GM23338 (cell line): ENCODE results near the gene RFXANK. TPM values are rescaled to one million over a fixed set of nuclear protein-coding genes. Genes with fewer than 3 reads are reported as not detected.

Experiments used
- ATAC-seq: fragments of 200-7000 bp; cut with Tn5 transposase; 3 replicates; pipeline ENCODE4 v1.9.1; 2020
- DNase-seq: peaks from one replicate; pipeline ENCODE4 v3.0.0-alpha.2; 2015; ENCODE audit warnings: low spot score
- H2AFZ ChIP-seq: fragments of 200-600 bp; sonication (generic); 2 replicates; pipeline ENCODE4 v1.8.0; 2016; ENCODE audit warnings: antibody characterized with exemption, mild to moderate bottlenecking, moderate library complexity
- H3F3A ChIP-seq: fragments of 200-600 bp; sonication (generic); replicated peaks from 2 replicates; pipeline ENCODE4 v1.8.0; 2017; ENCODE audit warnings: antibody characterized with exemption, mixed run types, low read depth
- H3K27ac ChIP-seq: fragments of 200-600 bp; sonication (generic); 2 replicates; pipeline ENCODE4 v1.6.1; 2016; ENCODE audit warnings: low read depth
- H3K27me3 ChIP-seq: fragments of 200-600 bp; sonication (generic); 2 replicates; pipeline ENCODE4 v1.8.0; 2016; ENCODE audit warnings: mild to moderate bottlenecking, mixed run types, moderate library complexity; ENCODE audit not compliant: insufficient read depth
- H3K36me3 ChIP-seq: fragments of 200-600 bp; sonication (generic); 2 replicates; pipeline ENCODE4 v1.8.0; 2016; ENCODE audit warnings: mild to moderate bottlenecking; ENCODE audit not compliant: insufficient read depth
- H3K4me1 ChIP-seq: fragments of 200-600 bp; sonication (generic); 2 replicates; pipeline ENCODE4 v1.8.0; 2016; ENCODE audit warnings: mild to moderate bottlenecking, moderate library complexity; ENCODE audit not compliant: insufficient read depth
- H3K4me2 ChIP-seq: fragments of 200-600 bp; sonication (generic); 2 replicates; pipeline ENCODE4 v1.7.1; 2017; ENCODE audit warnings: mixed run types
- H3K4me3 ChIP-seq: fragments of 200-600 bp; sonication (generic); 2 replicates; pipeline ENCODE4 v1.6.1; 2016; ENCODE audit warnings: mixed run types
- H3K79me2 ChIP-seq: fragments of 200-600 bp; sonication (generic); replicated peaks from 2 replicates; pipeline ENCODE4 v1.8.0; 2017; ENCODE audit warnings: mild to moderate bottlenecking; ENCODE audit not compliant: insufficient read depth
- H3K9me2 ChIP-seq: fragments of 200-600 bp; sonication (generic); 2 replicates; pipeline ENCODE4 v1.8.0; 2017; ENCODE audit not compliant: insufficient read depth
- H4K20me1 ChIP-seq: fragments of 200-600 bp; sonication (generic); replicated peaks from 2 replicates; pipeline ENCODE4 v1.8.0; 2017; ENCODE audit warnings: mild to moderate bottlenecking; ENCODE audit not compliant: insufficient read depth
- H3K27ac Mint-ChIP-seq: 2 replicates; pipeline ENCODE4 v1.8.0; 2020; ENCODE audit warnings: inconsistent platforms, mild to moderate bottlenecking, moderate library complexity, mixed read lengths
- H3K27me3 Mint-ChIP-seq: 3 replicates; pipeline ENCODE4 v1.8.0; 2022; ENCODE audit warnings: low read depth, mild to moderate bottlenecking, moderate library complexity, mixed read lengths, inconsistent platforms; ENCODE audit not compliant: insufficient read depth, poor library complexity
- H3K36me3 Mint-ChIP-seq: 3 replicates; pipeline ENCODE4 v1.8.0; 2021; ENCODE audit warnings: low read depth, mild to moderate bottlenecking, inconsistent platforms, moderate library complexity, mixed read lengths
- H3K4me1 Mint-ChIP-seq: 3 replicates; pipeline ENCODE4 v1.8.0; 2020; ENCODE audit warnings: mild to moderate bottlenecking, inconsistent platforms, mixed read lengths
- H3K4me3 Mint-ChIP-seq: 3 replicates; pipeline ENCODE4 v1.8.0; 2021; ENCODE audit warnings: moderate library complexity, mild to moderate bottlenecking, inconsistent platforms, mixed read lengths
- H3K9me3 Mint-ChIP-seq: 3 replicates; pipeline ENCODE4 v1.8.0; 2020; ENCODE audit warnings: moderate library complexity, mild to moderate bottlenecking, inconsistent platforms, mixed read lengths
- CTCF ChIP-seq, 2 experiments: fragments of 200-600 bp in 1 of 2; sonication (generic) in 1 of 2; conservative IDR thresholded peaks; 2 replicates each; pipeline versions ENCODE4 v1.5.1 to v1.6.1; 2016 to 2017; ENCODE audit warnings: antibody characterized with exemption in 2 of 2, low read depth in 2 of 2, mild to moderate bottlenecking in 2 of 2, moderate library complexity in 1 of 2
- JUNB ChIP-seq: IDR thresholded peaks from one replicate; pipeline ENCODE4 v1.6.1; 2016; ENCODE audit warnings: antibody characterized with exemption; ENCODE audit not compliant: unreplicated experiment
- NANOG ChIP-seq: IDR thresholded peaks from 2 replicates; pipeline ENCODE4 v1.6.1; 2016; ENCODE audit warnings: antibody characterized with exemption, borderline replicate concordance
- POLR2AphosphoS5 ChIP-seq: IDR thresholded peaks from 2 replicates; pipeline ENCODE4 v1.6.1; 2016; ENCODE audit warnings: antibody characterized with exemption, low read depth
- ZNF462 ChIP-seq: fragments of 250-450 bp; sonication (Bioruptor Pico); IDR thresholded peaks from 2 replicates; pipeline ENCODE4 v1.5.0; 2020; ENCODE audit warnings: mild to moderate bottlenecking, moderate library complexity
- polyA plus RNA-seq: library from polyadenylated mRNA; unstranded; fragments of >200 nt; fragmentation: Nextera tagmentation; extraction: Ambion mirVana; gene quantifications from 2 replicates; pipeline ENCODE4 v1.2.1, GENCODE V29; 2016
- total RNA-seq: library from RNA; depleted of rRNA; stranded (reverse); fragments of >200 nt; shearing (Covaris generic); gene quantifications from 2 replicates; pipeline ENCODE4 v1.2.3, GENCODE V29; 2014

The RFXANK gene
- total and polyA plus RNA-seq, 2 experiments from 2014 or later, result 54.3 to 124 TPM

- TF ChIP-seq JUNB (no peak), CTCF (conservative IDR thresholded peaks at IDR 0.05; ENCODE audit: low read depth in 2 of 2) (no peak), POLR2AphosphoS5 (no peak)
Observed at GRCh38 chr19:19209372-19209771, 17.3 kb downstream of the RFXANK start (continued).

- H3F3A ChIP-seq, result no peaks in the 10 kb centered on the region
- peaks cover 12% of the 10 kb centered on the region for H3K4me1 Mint-ChIP-seq
- peak within 1 kb of the TSS; percentile 78 for H3K4me3 ChIP-seq
- no peak within 1 kb of the TSS for H3K27ac Mint-ChIP-seq
- peak within 1 kb of the TSS; percentile 88 for H3K4me2 ChIP-seq
- no peaks in the 10 kb centered on the region for H3K36me3 ChIP-seq
- H3K27ac ChIP-seq, result no peak within 1 kb of the TSS
- H3K27me3 ChIP-seq, result peaks cover 71% of the 10 kb centered on the region
- peak within 1 kb of the TSS; percentile 75 for H3K4me3 Mint-ChIP-seq
- peaks cover 66% of the 10 kb centered on the region for H3K27me3 Mint-ChIP-seq
- H3K4me1 ChIP-seq, result peaks cover 3% of the 10 kb centered on the region; the same call in 1 of the 2 replicates
- DNase-seq, result peak; percentile 84
- ATAC-seq, result peak; percentile 79
- H3K9me3 Mint-ChIP-seq, result peaks cover 4% of the 10 kb centered on the region; the same call in 2 of the 3 replicates
- H3K9me2 ChIP-seq, result no peaks in the 10 kb centered on the region
- no peaks in the 10 kb centered on the region for H3K79me2 ChIP-seq
- peak within 1 kb of the TSS; percentile 89 for H2AFZ ChIP-seq
- TF ChIP-seq NANOG (no peak), POLR2AphosphoS5 (peak; percentile 66), JUNB (no peak), ZNF462 (no peak)
- no peaks in the 10 kb centered on the region; the same call in 2 of the 3 replicates for H3K36me3 Mint-ChIP-seq
- H4K20me1 ChIP-seq, result peaks cover 3% of the 10 kb centered on the region; the same call in 1 of the 2 replicates
Observed at GRCh38 chr19:19211499-19212420, 19.7 kb downstream of the RFXANK start, which contains the start of gene NCAN. Gene NCAN, plus strand, starts transcription at chr19:19211958. Its CDS starts 4,996 bp downstream, at chr19:19216954.
